ENCODE measurements around the gene EFHD2. TPM values are rescaled to one million over a fixed set of nuclear protein-coding genes. Genes with fewer than 3 reads are reported as not detected.
"Not testable (repeated sequence)": the region's sequence is repeated elsewhere in the genome, so short reads cannot be mapped to it uniquely, and the experiment has no call there.

The EFHD2 gene
- total RNA-seq, 1 donor from 2014 or later = 23.0 TPM

DNA sequence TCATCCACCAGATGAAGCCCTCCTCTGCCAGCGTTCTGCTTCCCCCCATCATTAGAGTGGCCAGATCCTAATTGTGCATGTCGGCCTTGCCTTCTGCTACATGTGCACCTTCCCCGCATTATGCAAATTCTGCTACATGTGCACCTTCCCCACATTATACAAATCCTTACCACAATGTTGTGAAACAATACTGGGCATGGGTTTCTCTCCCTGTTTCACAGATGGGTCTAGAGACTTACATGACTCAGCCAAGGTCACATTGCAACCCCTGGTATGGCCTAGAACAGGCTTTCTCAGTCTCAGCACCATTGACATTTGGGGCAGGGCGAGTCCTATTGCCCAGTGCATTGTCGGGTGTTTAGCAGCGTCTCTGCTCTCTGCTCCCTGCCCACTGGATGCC, 45.8 kb downstream of the EFHD2 start:
- DNase-seq (ENCODE audit: low read depth, low spot score) = no peak
- TF ChIP-seq, protein P1, sequence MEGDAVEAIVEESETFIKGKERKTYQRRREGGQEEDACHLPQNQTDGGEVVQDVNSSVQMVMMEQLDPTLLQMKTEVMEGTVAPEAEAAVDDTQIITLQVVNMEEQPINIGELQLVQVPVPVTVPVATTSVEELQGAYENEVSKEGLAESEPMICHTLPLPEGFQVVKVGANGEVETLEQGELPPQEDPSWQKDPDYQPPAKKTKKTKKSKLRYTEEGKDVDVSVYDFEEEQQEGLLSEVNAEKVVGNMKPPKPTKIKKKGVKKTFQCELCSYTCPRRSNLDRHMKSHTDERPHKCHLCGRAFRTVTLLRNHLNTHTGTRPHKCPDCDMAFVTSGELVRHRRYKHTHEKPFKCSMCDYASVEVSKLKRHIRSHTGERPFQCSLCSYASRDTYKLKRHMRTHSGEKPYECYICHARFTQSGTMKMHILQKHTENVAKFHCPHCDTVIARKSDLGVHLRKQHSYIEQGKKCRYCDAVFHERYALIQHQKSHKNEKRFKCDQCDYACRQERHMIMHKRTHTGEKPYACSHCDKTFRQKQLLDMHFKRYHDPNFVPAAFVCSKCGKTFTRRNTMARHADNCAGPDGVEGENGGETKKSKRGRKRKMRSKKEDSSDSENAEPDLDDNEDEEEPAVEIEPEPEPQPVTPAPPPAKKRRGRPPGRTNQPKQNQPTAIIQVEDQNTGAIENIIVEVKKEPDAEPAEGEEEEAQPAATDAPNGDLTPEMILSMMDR (conservative IDR thresholded peaks at IDR 0.05) = no peak
- Mint-ChIP-seq H3K27ac (ENCODE audit: unreplicated experiment) (no peak overlapping the region), H3K36me3 (ENCODE audit: low read depth) (no peaks in the 10 kb centered on the region), H3K9me3 (no peaks in the 10 kb centered on the region), H3K27me3 (ENCODE audit: low read depth) (no peaks in the 10 kb centered on the region), H3K4me3 (no peak overlapping the region), H3K4me1 (peaks cover 6% of the 10 kb centered on the region)

- TF ChIP-seq, protein P1 (conservative IDR thresholded peaks at IDR 0.05) = no peak
- Mint-ChIP-seq H3K27me3 (ENCODE audit: low read depth) (no peaks in the 10 kb centered on the region), H3K4me3 (no peak within 1 kb of the TSS), H3K27ac (ENCODE audit: unreplicated experiment) (peak within 1 kb of the TSS; percentile 54), H3K36me3 (ENCODE audit: low read depth) (no peaks in the 10 kb centered on the region), H3K4me1 (peaks cover 6% of the 10 kb centered on the region), H3K9me3 (no peaks in the 10 kb centered on the region)
- DNase-seq (ENCODE audit: low read depth, low spot score) = no peak
Measured at GRCh38 chr1:15456313-15456954, 46.7 kb downstream of the EFHD2 start, which contains the start of gene CELA2A. TSS of gene CELA2A (plus strand) at chr1:15456732. CDS start at chr1:15456754, 22 bp downstream.

- no peaks in the 10 kb centered on the region for H3K36me3 Mint-ChIP-seq (ENCODE audit: low read depth)
- DNase-seq (ENCODE audit: low read depth, low spot score) = no peak
- no peaks in the 10 kb centered on the region for H3K9me3 Mint-ChIP-seq
- no peaks in the 10 kb centered on the region for H3K27me3 Mint-ChIP-seq (ENCODE audit: low read depth)
- no peak overlapping the region for H3K4me3 Mint-ChIP-seq
- peaks cover 6% of the 10 kb centered on the region for H3K4me1 Mint-ChIP-seq
- H3K27ac Mint-ChIP-seq (ENCODE audit: unreplicated experiment) = no peak overlapping the region
- TF ChIP-seq, protein P1 (conservative IDR thresholded peaks at IDR 0.05) = no peak
Measured at GRCh38 chr1:15457585-15457984, 47.9 kb downstream of the EFHD2 start.

DNA sequence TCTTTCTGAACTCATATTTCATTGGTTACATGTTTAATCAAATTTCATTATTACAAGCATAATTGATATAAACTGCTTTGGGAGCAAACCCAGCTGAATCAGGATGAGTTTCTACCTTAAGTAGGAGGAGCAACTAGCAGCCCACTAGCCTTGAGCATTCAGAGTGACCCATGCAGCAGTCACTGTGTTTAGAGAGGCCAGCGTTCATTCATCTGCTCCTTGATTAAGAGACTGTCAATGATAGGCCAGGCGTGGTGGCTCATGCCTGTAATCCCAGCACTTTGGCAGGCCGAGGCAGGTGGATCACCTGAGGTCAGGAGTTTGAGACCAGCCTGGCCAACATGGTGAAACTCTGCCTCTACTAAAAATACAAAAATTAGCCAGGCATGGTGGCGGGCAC, 48.7 kb downstream of the EFHD2 start:
- not testable (repeated sequence) for H3K27me3 Mint-ChIP-seq (ENCODE audit: low read depth); H3K27ac Mint-ChIP-seq (ENCODE audit: unreplicated experiment); H3K4me1 Mint-ChIP-seq; H3K4me3 Mint-ChIP-seq; H3K36me3 Mint-ChIP-seq (ENCODE audit: low read depth); DNase-seq (ENCODE audit: low read depth, low spot score); H3K9me3 Mint-ChIP-seq

GRCh38 chr1:15459771-15460707, 50.4 kb downstream of the EFHD2 start:
- Mint-ChIP-seq H3K4me3 (no peak overlapping the region), H3K4me1 (peaks cover 12% of the 10 kb centered on the region), H3K27ac (ENCODE audit: unreplicated experiment) (no peak overlapping the region), H3K9me3 (no peaks in the 10 kb centered on the region), H3K36me3 (ENCODE audit: low read depth) (no peaks in the 10 kb centered on the region), H3K27me3 (ENCODE audit: low read depth) (no peaks in the 10 kb centered on the region)
- no peak for DNase-seq (ENCODE audit: low read depth, low spot score)
- TF ChIP-seq, protein P1 (conservative IDR thresholded peaks at IDR 0.05) = no peak

DNA sequence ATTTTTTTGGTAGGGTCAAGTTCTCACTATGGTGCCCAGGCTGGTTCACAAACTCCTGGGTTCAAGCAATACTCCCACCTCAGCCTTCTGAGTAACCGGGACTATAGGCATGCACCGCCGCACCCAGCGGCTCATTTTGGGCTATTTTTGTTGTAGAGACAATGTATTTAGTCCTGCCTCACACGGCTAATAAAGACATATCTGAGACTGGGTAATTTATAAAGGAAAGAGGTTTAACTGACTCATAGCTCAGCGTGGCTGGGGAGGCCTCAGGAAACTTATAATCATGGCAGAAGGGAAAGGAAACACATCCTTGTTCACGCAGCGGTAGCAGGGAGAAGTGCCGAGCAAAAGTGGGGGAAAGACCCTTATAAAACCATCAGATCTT, 51.0 kb downstream of the EFHD2 start:
- no peaks in the 10 kb centered on the region for H3K27me3 Mint-ChIP-seq (ENCODE audit: low read depth)
- H3K4me3 Mint-ChIP-seq = no peak overlapping the region
- H3K36me3 Mint-ChIP-seq (ENCODE audit: low read depth) = no peaks in the 10 kb centered on the region

DNA sequence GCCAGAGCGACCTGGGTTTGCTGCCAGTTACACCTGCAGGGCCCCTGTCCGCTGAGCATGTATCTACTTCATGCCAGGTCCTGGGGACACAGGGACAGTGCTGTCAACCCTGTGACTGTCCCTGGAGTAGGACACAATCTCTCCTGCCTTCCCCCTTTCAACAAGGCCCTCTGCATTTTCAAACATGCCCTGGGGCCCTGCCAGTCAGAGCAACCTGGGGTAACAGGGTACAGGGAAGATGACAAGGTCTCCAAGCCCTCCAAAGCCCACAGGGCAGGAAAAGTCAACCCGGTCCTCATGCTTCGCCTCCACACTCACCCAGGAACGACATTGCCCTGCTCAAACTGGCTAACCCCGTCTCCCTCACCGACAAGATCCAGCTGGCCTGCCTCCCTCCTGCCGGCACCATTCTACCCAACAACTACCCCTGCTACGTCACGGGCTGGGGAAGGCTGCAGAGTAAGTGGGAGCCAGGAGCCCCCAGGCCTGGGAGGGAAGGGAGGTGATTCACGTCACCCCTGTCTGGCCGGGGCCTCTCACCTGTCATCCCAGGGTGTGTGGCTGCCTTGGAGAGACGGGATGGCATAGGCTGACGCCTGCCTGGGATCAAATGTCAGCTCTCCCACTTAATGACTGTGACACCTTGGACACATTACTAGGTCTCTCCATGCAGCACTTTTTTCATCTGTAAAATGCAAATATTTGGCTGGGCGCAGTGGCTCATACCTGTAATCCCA, 53.5 kb downstream of the EFHD2 start:
- not testable (repeated sequence) for H3K27me3 Mint-ChIP-seq (ENCODE audit: low read depth); H3K36me3 Mint-ChIP-seq (ENCODE audit: low read depth); H3K4me3 Mint-ChIP-seq; H3K9me3 Mint-ChIP-seq; DNase-seq (ENCODE audit: low read depth, low spot score); H3K27ac Mint-ChIP-seq (ENCODE audit: unreplicated experiment)
- H3K4me1 Mint-ChIP-seq = peaks cover 12% of the 10 kb centered on the region

More for the DNA sequence above, 51.0 kb downstream of the EFHD2 start:
- Mint-ChIP-seq H3K4me1 (peaks cover 12% of the 10 kb centered on the region), H3K27ac (ENCODE audit: unreplicated experiment) (peak overlapping the region; percentile 8), H3K9me3 (no peaks in the 10 kb centered on the region)
- DNase-seq (ENCODE audit: low read depth, low spot score) = no peak
- TF ChIP-seq, protein P1 (conservative IDR thresholded peaks at IDR 0.05) = no peak

DNA sequence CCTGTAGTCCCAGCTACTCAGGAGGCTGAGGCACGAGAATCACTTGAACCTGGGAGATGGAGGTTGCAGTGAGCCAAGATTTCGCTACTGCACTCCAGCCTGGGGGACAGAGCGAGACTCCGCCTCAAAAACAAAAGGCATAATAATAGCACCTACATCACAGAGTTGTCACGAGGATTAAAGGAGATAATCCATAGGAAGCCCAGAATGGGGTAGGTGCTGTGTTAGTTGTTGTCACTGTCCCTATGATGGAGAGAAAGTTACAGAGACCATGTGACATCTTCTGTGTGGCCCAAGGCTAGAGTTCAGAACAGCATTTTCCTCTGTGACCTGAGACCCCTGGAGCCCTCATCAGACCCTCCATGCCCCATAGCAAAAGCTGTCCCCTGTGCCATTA, 54.2 kb downstream of the EFHD2 start:
- H3K36me3 Mint-ChIP-seq (ENCODE audit: low read depth); DNase-seq (ENCODE audit: low read depth, low spot score); H3K27me3 Mint-ChIP-seq (ENCODE audit: low read depth); H3K27ac Mint-ChIP-seq (ENCODE audit: unreplicated experiment); H3K9me3 Mint-ChIP-seq; H3K4me3 Mint-ChIP-seq: not testable (repeated sequence)
- H3K4me1 Mint-ChIP-seq = peaks cover 12% of the 10 kb centered on the region
